C4-2B (cell line): Measurements from ENCODE around the gene SUSD5.

Experiments
- ZFX ChIP-seq: fragments of 450-650 bp; IDR thresholded peaks from 2 replicates; pipeline ENCODE4 v1.6.1; 2017
- TF ChIP-seq, protein P1 (sequence below): fragments of 450-650 bp; conservative IDR thresholded peaks from 2 replicates; pipeline ENCODE4 v1.5.1; 2017; ENCODE audit warnings: mild to moderate bottlenecking

DNA sequence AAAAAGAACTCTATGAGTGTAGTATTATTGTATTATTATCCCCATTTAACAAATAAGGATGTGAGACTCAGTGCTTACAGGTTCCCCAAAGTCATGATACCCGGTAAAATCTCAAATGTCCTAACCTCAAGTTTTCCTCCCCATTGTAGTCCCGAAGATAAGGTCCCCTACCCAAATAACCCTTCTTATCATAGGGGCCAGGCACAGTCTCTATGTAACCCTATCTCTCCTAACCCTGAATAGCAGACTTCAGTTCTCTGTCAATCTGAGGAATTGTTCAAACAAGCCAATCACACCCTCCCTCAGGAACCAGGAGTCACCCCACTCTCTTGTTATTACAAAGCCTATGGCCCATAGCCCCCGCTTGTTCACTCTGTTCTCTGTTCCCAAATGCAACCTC is 10.5 kb upstream of the SUSD5 start:
- TF ChIP-seq, protein P1, sequence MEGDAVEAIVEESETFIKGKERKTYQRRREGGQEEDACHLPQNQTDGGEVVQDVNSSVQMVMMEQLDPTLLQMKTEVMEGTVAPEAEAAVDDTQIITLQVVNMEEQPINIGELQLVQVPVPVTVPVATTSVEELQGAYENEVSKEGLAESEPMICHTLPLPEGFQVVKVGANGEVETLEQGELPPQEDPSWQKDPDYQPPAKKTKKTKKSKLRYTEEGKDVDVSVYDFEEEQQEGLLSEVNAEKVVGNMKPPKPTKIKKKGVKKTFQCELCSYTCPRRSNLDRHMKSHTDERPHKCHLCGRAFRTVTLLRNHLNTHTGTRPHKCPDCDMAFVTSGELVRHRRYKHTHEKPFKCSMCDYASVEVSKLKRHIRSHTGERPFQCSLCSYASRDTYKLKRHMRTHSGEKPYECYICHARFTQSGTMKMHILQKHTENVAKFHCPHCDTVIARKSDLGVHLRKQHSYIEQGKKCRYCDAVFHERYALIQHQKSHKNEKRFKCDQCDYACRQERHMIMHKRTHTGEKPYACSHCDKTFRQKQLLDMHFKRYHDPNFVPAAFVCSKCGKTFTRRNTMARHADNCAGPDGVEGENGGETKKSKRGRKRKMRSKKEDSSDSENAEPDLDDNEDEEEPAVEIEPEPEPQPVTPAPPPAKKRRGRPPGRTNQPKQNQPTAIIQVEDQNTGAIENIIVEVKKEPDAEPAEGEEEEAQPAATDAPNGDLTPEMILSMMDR: no peak
- no peak for TF ChIP-seq ZFX
